ENCODE data around the gene ZNF264. TPM values are rescaled to one million over a fixed set of nuclear protein-coding genes. Genes with fewer than 3 reads are reported as not detected.

Gene ZNF264
- total and polyA plus RNA-seq, 2 donors = 6.3 to 27.8 TPM

DNA sequence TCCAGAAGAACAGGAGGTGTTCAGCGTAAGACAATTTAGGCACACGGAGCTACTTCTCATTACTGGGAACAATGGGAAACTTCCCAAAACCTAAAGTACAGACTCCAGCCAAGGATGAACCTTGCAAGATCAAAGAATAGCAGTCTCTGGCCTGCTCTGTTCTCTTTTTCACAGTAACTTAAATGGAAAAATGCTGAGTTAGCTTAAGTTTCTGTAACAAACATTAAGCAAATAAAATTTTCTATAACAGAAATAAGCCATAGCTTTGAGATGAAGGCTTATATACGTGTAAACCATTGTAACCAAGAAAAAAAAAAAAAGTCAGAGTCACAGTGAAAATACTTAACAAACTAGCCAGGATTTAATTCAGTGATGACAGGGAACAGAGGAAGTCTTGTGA is 70.7 kb downstream of the ZNF264 start:
- Histone ChIP-seq H3K4me1 (ENCODE audit: control insufficient read depth in 2 of 2, insufficient read depth in 2 of 2, low read length in 2 of 2) (no peaks in the 10 kb centered on the region), H3K9me3 (ENCODE audit: control insufficient read depth in 2 of 2, insufficient read depth in 1 of 2, low read length in 1 of 2) (no peaks in the 10 kb centered on the region), H3K27ac (ENCODE audit: low read depth in 1 of 2, low read length in 1 of 2) (no peak overlapping the region), H3K36me3 (ENCODE audit: control insufficient read depth in 2 of 2, insufficient read depth in 2 of 2, low read length in 1 of 2) (peaks cover 0 to 9% of the 10 kb centered on the region in 2 donors), H3K4me3 (ENCODE audit: low read length in 2 of 2) (no peak overlapping the region), H3K27me3 (ENCODE audit: control insufficient read depth in 2 of 2, insufficient read depth in 1 of 2, low read length in 1 of 2) (no peaks in the 10 kb centered on the region)
- 94% methylated on average over 3 of the region's 3 CpGs for WGBS
- DNase-seq (ENCODE audit: low read depth in 6 of 9, low spot score in 9 of 9) = no peak

DNA sequence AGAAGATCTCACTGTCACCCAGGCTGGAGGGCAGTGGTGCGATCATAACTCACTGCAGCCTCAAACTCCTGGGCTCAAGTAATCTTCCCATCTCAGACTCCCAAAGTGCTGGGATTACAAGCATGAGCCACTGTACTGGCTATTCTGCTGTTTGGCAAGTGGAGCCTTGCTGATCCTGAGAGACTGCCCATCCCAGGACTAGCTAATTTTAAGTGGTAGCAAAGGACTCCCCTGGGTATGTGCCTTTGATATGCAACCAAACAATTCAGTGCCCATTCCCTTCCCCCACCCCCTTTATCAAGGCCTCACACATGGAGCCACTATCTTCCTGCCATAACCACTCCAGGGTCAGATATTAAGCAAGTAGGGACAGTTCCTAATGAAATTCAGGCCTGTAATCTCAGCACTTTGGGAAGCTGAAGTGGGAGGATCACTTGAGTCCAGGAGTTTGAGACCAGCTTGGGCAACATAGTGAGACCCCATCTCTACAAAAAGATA is 72.0 kb downstream of the ZNF264 start:
- Histone ChIP-seq H3K4me3 (ENCODE audit: low read length in 2 of 2) (no peak overlapping the region), H3K27me3 (ENCODE audit: control insufficient read depth in 2 of 2, insufficient read depth in 1 of 2, low read length in 1 of 2) (no peaks in the 10 kb centered on the region), H3K36me3 (ENCODE audit: control insufficient read depth in 2 of 2, insufficient read depth in 2 of 2, low read length in 1 of 2) (peaks cover 0 to 9% of the 10 kb centered on the region in 2 donors), H3K4me1 (ENCODE audit: control insufficient read depth in 2 of 2, insufficient read depth in 2 of 2, low read length in 2 of 2) (no peaks in the 10 kb centered on the region), H3K27ac (ENCODE audit: low read depth in 1 of 2, low read length in 1 of 2) (no peak overlapping the region), H3K9me3 (ENCODE audit: control insufficient read depth in 2 of 2, insufficient read depth in 1 of 2, low read length in 1 of 2) (no peaks in the 10 kb centered on the region)
- DNase-seq (ENCODE audit: low read depth in 6 of 9, low spot score in 9 of 9) = no peak
- WGBS = 95% methylated on average over 1 of the region's 1 CpG

DNA sequence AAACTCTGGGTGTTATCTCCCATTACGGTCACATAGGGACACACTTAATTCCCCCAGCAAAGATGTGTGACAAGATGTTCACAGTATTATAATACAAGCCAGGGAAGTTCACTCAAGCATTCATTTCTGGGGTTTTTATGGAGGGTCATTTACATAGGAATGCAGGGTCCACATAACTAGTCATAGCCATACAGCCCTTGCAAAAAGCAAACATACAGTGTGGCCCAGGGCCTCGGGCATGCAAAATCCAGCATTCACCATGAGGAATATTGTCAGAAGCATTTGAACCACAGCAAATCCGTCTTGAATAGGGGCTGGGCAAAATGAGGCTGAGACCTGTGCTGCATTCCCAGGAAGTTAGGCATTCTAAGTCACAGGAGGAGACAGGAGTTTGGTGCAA is 76.0 kb downstream of the ZNF264 start:
- H3K9me3 ChIP-seq (ENCODE audit: control insufficient read depth in 2 of 2, insufficient read depth in 1 of 2, low read length in 1 of 2) = no peaks in the 10 kb centered on the region
- WGBS = 99% methylated on average over 3 of the region's 3 CpGs

DNA sequence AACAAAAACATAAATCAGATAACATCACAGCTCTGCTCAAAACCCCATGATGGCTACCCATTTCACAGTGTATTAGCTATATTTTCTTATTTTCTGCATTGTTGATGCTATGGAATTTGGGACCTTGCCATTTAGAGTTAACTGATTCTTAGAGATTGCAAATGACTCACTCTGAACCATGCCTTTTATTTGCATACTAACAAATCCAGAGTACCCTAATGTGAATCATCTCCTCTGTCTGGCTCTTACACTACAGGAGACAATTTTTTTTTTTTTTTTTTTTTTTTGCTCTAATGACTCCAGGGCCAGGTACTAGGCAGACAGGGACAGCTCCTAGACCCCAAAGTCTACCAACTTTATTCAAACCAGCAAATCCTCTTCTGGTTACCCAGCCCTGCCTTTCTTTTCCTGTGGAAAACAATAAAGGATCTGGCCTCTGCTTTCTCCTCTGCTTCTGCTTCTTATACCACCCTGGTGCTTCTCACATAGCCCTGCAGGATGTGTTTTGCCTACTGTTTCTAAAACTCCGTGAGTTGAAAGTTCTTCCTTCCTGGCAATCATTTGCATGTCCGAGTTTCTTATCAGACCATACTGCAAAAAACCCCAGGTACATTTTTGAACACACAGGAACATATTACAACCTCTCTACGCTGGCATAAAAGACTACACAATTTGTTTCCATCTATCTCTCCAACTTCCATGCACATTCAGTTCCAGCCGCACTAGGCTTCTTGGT is 78.4 kb downstream of the ZNF264 start:
- no peak overlapping the region for H3K27ac ChIP-seq (ENCODE audit: low read depth in 1 of 2, low read length in 1 of 2)
- H3K27me3 ChIP-seq (ENCODE audit: control insufficient read depth in 2 of 2, insufficient read depth in 1 of 2, low read length in 1 of 2) = no peaks in the 10 kb centered on the region
- 93% methylated on average over 4 of the region's 4 CpGs for WGBS
- H3K36me3 ChIP-seq (ENCODE audit: control insufficient read depth in 2 of 2, insufficient read depth in 2 of 2, low read length in 1 of 2) = no peaks in the 10 kb centered on the region
- no peaks in the 10 kb centered on the region for H3K4me1 ChIP-seq (ENCODE audit: control insufficient read depth in 2 of 2, insufficient read depth in 2 of 2, low read length in 2 of 2)
- H3K9me3 ChIP-seq (ENCODE audit: control insufficient read depth in 2 of 2, insufficient read depth in 1 of 2, low read length in 1 of 2) = no peaks in the 10 kb centered on the region
- no peak overlapping the region for H3K4me3 ChIP-seq (ENCODE audit: low read length in 2 of 2)
- DNase-seq (ENCODE audit: low read depth in 6 of 9, low spot score in 9 of 9) = no peak

More for the DNA sequence above, 76.0 kb downstream of the ZNF264 start:
- Histone ChIP-seq H3K4me3 (ENCODE audit: low read length in 2 of 2) (no peak overlapping the region), H3K27me3 (ENCODE audit: control insufficient read depth in 2 of 2, insufficient read depth in 1 of 2, low read length in 1 of 2) (no peaks in the 10 kb centered on the region), H3K27ac (ENCODE audit: low read depth in 1 of 2, low read length in 1 of 2) (no peak overlapping the region), H3K36me3 (ENCODE audit: control insufficient read depth in 2 of 2, insufficient read depth in 2 of 2, low read length in 1 of 2) (peaks cover 0 to 2% of the 10 kb centered on the region in 2 donors), H3K4me1 (ENCODE audit: control insufficient read depth in 2 of 2, insufficient read depth in 2 of 2, low read length in 2 of 2) (no peaks in the 10 kb centered on the region)
- DNase-seq (ENCODE audit: low read depth in 6 of 9, low spot score in 9 of 9) = no peak

DNA sequence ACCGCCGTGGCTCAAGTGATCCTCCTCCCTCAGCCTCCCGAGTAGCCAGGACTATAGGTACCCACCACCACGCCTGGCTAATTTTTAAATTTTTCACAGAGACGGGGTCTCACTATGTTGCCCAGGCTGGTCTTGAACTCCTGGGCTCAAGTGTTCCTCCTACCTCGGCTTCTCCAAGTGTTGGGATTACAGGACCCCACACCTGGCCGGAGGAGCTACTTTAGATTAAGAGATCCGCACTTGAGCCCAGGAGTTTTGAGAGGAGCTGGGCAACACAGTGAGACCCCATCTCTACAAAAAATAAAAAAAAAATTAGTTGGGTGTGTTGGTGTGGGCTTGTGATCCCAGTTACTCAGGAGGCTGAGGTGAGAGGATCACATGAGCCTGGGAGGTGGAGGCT is 80.0 kb downstream of the ZNF264 start:
- Histone ChIP-seq H3K4me1 (ENCODE audit: control insufficient read depth in 2 of 2, insufficient read depth in 2 of 2, low read length in 2 of 2) (no peaks in the 10 kb centered on the region), H3K9me3 (ENCODE audit: control insufficient read depth in 2 of 2, insufficient read depth in 1 of 2, low read length in 1 of 2) (no peaks in the 10 kb centered on the region), H3K27me3 (ENCODE audit: control insufficient read depth in 2 of 2, insufficient read depth in 1 of 2, low read length in 1 of 2) (no peaks in the 10 kb centered on the region), H3K4me3 (ENCODE audit: low read length in 2 of 2) (no peak overlapping the region), H3K36me3 (ENCODE audit: control insufficient read depth in 2 of 2, insufficient read depth in 2 of 2, low read length in 1 of 2) (no peaks in the 10 kb centered on the region), H3K27ac (ENCODE audit: low read depth in 1 of 2, low read length in 1 of 2) (no peak overlapping the region)
- no peak for DNase-seq (ENCODE audit: low read depth in 6 of 9, low spot score in 9 of 9)
- 98% methylated on average over 8 of the region's 8 CpGs for WGBS

Other genes with a start within 250 kb of the ZNF264 start
- gene USP29, start 71.5 kb upstream of the ZNF264 start, total RNA-seq = not detected
- not detected for gene USP29, start 71.5 kb upstream of the ZNF264 start, polyA plus RNA-seq
- not detected for gene ZIM3, start 46.3 kb upstream of the ZNF264 start, total RNA-seq
- not detected for gene ZIM3, start 46.3 kb upstream of the ZNF264 start, polyA plus RNA-seq
- 0.05 TPM for gene DUXA, start 24.0 kb upstream of the ZNF264 start, total RNA-seq
- gene DUXA, start 24.0 kb upstream of the ZNF264 start, polyA plus RNA-seq = 0.05 TPM
- 1.5 TPM for gene AURKC, start 39.5 kb downstream of the ZNF264 start, total RNA-seq
- 4.5 TPM for gene AURKC, start 39.5 kb downstream of the ZNF264 start, polyA plus RNA-seq
- 11.1 TPM for gene ZNF805, start 49.1 kb downstream of the ZNF264 start, total RNA-seq
- 1.3 TPM for gene ZNF805, start 49.1 kb downstream of the ZNF264 start, polyA plus RNA-seq
- gene ZNF460, start 89.0 kb downstream of the ZNF264 start, total RNA-seq = 20.7 TPM
- gene ZNF460, start 89.0 kb downstream of the ZNF264 start, polyA plus RNA-seq = 1.4 TPM
- gene ZNF543, start 129.0 kb downstream of the ZNF264 start, total RNA-seq = 10.3 TPM
- gene ZNF543, start 129.0 kb downstream of the ZNF264 start, polyA plus RNA-seq = 3.9 TPM
- gene ZNF304, start 159.8 kb downstream of the ZNF264 start, total RNA-seq = 10.7 TPM
- 7.9 TPM for gene ZNF304, start 159.8 kb downstream of the ZNF264 start, polyA plus RNA-seq
- 23.7 TPM for gene TRAPPC2B, start 172.1 kb downstream of the ZNF264 start, total RNA-seq
- gene TRAPPC2B, start 172.1 kb downstream of the ZNF264 start, polyA plus RNA-seq = 42.2 TPM
- gene ZNF547, start 172.1 kb downstream of the ZNF264 start, total RNA-seq = 4.3 TPM
- gene ZNF547, start 172.1 kb downstream of the ZNF264 start, polyA plus RNA-seq = 7.2 TPM
- 14.7 TPM for gene ZNF548, start 198.4 kb downstream of the ZNF264 start, total RNA-seq
- gene ZNF548, start 198.4 kb downstream of the ZNF264 start, polyA plus RNA-seq = 26.4 TPM
- gene ZNF17, start 219.7 kb downstream of the ZNF264 start, total RNA-seq = 10.4 TPM
- gene ZNF17, start 219.7 kb downstream of the ZNF264 start, polyA plus RNA-seq = 5.3 TPM
- gene ZNF749, start 243.8 kb downstream of the ZNF264 start, total RNA-seq = 11.2 TPM
- 8.5 TPM for gene ZNF749, start 243.8 kb downstream of the ZNF264 start, polyA plus RNA-seq

All from thymus (tissue), 11 donors.